Activated CD4-positive, CD25-positive, alpha-beta regulatory T cell treated with anti-CD3 and anti-CD28 coated beads, Interleukin-2, amount 50 U/mL, for 16 hours (primary cell): ENCODE results near the gene FEV.

Source experiments
- DNase-seq: peaks from one replicate; pipeline ENCODE4 v3.0.0-alpha.2; 2020; ENCODE audit warnings: low read depth, low spot score

FEV gene

GRCh38 chr2:218985021-218985324 is at the start of gene FEV:
TSS of gene FEV (minus strand) at chr2:218985184. CDS start at chr2:218985075, 109 bp downstream.
- DNase-seq: no peak

- DNase-seq: no peak
These were observed 47.2 kb upstream of the FEV start for GRCh38 chr2:219032051-219032745.

DNA sequence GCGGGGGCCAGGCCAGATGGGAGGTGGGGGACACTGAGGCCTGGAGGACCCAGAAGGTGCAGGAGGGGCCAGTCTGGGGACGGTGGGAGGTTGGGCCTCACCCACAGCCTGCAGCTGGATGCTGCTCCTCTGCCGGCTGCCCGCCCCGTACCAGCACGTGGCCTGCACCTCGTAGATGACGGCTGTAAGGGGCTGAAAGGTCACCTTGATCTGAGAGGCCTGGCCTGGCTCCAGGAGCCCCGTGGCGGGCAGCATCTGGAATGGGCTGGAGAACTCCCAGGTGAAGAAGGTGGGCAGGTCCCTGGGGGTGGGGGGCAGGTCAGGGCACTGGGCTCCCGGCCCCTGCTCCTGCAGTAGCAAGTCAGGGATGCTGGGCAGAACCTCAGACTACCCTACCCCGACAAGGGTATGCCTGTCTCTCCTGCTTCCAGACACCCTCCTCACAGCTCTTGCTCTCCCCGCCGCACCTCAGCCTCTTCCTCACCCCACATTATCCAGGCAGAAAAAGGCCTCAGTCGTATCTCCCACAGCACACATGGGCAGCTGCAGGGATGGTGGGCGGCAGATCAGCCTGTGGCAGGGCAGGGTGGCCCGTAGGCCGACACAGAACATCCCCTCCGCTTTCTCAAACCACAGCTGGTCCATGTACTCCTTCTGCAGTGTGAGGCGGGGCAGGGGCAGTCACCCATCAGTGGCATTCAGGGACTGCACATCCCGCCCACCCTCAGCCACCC is 46.2 kb upstream of the FEV start:
- DNase-seq: no peak

DNA sequence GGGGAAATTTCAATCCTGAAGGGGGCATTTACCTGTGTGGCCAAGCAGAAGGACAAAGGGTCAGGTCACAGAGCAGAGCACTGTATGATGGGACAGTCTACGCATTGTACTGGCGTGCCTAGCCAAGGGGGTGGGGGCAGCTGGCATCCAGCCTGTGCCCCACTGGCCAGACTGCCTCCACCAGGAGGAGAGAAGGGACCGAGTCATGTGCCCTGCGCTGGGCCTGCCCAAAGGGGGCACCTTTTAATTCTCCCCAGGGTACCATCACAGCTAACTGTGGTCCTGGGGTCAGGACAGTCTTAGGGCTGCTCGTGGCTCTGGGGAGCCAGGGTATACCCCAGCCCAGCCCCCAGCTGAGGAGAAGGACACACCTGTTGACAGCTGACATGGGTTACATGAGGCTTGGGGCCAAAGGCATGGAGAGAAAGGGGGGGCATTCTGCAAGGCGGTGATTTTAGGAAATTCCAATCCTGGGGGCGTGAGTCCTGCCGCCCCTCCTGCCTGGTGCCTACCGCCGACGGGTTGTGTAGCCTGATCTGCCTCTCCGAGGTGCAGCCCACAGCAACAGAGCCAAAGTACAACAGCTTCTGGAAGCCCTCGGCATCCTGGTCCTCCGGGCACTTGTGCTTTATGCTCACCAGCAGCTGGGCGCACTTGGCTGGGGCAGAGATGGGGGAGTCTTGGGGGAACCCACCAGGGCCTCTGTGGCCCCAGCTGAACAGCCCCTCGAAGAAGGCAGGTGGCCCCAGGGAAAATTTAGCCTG is 45.4 kb upstream of the FEV start:
- DNase-seq: no peak

DNA sequence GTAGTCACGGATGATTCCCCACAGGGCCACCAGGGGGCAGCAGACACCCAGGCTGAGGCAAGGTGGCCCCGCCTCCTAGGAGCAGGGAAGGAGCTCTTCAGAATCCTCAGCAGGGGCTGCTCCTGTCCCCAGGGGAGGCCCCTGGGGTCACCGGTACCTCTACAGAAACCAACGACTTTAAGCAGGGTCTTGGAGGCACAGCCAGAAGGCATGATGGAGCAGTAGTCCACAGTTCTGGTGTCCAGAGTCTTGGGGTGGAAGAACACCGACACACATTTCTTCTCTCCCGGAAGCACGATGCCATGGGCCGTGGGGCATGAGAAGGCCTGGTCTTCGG is 44.8 kb upstream of the FEV start:
- DNase-seq: peak; percentile 64

- DNase-seq: no peak
These were observed 44.2 kb upstream of the FEV start for GRCh38 chr2:219028996-219029828.

DNA sequence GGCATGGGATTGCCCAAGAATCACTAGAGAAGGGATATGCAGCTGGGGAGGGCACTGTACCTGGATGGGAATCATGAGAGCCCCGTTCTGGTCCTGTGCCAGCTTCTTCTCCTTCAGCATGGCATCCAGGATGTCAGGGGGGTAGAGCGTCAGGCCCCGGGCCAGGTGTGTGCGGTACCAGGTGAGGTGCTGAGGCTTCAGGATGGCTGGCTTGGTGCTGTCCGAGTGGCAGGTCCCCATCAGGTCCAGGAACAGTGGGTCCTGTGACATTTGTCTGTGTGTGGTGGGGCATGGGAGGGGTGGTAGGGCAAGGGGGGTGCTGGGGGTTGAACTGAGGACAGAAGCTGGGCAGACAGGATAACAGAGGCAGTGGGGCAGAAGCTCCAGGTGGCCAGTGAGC is 43.2 kb upstream of the FEV start:
- DNase-seq: no peak

GRCh38 chr2:219027511-219028055 is 42.6 kb upstream of the FEV start:
- no peak for DNase-seq

DNA sequence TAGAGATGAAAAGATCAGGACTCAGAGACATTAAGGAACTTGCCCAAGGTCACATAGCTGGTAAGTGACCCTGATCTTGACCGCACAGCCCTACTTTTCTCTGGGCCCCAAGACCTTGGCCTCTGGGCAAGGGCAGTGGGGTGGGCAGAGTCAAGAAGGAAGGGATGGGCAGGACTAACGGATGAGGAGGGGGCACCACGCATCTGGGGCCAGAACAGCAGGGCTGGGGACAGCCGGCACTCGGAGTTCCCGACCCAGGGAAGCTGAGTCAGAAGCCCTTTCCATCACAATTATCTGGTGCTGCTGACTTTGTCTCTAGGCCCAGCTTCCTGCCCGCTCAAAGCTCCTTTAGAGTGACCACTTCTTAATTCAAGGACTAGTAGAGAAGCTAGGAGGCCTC is 42.0 kb upstream of the FEV start:
- DNase-seq: no peak

GRCh38 chr2:219025637-219026585 is 40.9 kb upstream of the FEV start:
- DNase-seq: no peak

DNA sequence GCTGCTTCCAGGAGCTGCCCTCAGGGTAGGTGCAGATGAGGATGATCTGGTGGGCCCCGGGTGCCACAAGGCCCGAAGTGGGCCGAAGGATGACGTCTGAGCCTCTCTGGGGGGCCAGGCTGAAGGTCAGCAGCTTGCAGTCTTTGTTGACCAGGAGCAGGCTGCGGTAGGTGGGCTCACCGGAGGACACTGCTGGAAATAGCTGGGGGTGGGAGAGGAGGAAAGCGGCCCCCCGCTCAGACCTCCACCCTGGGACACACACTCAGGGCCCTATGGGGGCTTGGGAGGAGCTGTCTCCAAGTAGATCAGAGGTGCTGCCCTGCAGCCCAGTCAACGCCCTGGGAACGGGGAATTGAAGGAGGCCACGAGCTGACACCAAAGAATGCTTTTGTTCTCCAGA is 39.1 kb upstream of the FEV start:
- no peak for DNase-seq

DNA sequence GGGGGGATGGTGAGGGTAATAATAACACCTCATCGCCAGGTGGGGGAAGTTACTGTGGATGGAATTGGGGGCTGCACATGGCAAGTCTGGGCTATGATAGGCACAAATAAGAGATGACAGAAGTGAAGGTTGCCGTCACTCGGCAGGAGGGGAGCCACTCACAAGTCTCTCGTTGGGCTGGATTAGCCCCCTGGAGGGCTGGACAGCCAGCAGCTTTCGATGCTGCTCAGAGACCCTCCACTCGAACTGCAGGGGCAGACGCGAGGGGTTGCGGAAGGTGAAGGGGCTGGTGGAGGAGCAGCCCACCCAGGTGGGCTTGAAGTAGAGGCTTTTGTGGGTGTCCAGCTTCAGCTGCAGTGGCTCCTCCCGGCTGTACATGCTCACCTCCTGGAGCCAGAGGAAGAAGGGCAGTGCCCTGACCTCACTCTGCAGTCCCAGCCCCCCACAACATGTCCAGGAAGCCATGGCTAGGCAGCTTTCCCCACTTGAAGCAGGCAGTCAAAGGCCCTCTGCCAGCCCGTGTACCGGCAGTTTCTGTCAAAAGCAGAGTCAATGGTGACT is 38.1 kb upstream of the FEV start:
- no peak for DNase-seq

GRCh38 chr2:219022616-219023015 is 37.6 kb upstream of the FEV start:
- no peak for DNase-seq

- DNase-seq: no peak
These were observed 37.1 kb upstream of the FEV start for GRCh38 chr2:219022041-219022440.

DNA sequence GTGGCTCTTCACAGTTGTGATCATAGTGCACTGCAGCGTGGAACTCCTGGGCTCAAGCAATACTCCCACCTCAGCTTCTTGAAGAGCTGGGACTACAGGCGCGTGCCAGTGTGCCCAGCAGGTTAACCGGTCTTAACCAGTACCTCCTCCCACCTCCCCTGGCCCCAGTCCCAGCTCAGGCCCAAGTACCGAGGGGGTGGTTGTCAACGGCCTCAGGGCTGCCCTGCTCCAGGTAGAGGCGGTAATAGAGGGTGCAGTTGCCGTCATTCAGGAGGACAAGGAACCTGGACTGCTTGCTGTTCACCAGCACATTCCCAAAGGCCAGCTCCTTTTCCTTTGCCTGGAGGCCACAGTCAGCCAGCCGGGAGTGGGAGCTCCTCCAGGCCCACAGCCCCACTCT is 36.6 kb upstream of the FEV start:
- DNase-seq: no peak

DNA sequence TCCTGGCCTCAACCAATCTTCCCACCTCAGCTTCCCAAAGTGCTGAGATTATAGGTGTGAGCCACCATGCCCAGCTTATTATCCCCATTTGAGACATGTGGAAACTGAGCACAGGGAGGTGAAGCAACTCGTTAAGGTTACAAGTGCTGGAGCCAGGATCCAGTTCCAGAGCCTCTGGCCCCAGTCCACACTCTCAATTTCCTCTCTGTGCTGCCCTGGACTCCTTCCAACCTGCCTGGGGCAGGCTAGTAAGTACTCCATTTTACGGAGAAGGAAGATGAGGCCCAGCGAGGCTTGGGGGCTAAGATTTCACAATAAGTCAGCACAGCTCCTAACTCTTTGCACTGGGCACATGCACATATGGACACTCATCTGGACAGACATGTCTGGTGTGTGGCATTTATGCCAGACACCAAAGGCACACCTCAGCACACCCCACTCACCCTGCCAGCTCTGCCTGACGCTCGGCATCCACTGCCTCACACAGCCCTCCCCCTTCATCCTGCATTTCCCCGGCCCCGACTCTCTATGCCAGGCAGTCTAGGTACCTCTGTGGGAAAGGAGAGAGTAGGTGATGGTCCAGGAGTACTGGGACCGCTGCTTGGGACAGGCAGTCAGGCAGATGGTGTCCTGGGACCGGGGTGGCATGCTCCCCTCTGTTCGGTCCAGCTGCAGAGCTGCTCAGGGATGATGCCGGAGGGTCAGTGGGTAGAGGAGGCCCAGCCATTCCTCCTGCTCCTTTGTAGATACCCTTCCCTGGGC is 35.8 kb upstream of the FEV start:
- DNase-seq: no peak

DNA sequence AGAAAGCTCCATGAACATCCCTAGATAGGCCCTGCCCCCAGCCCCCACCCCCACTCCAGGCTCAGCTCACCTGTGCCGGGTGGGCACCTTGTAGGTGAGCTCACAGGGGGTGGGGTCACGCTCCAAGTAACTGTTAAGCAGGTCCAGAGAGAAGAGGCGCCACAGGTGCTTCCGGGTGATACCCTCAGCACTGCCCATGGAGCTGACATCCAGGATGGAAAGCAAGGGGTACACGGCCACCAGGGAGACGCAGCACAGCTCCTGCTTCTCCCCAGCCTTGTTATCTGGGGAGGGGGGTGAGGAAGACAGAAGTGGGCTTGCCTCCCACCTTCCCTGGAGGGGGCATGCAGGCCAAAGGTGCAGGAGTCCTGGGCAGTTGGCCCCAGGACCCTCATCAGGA is 34.5 kb upstream of the FEV start:
- no peak for DNase-seq

GRCh38 chr2:219018726-219019125 is 33.7 kb upstream of the FEV start:
- no peak for DNase-seq

GRCh38 chr2:219018286-219018685 is 33.3 kb upstream of the FEV start:
- DNase-seq: no peak
